WTC11 (cell line): ENCODE measurements around the gene CAMK2D. TPM values are rescaled to one million over a fixed set of nuclear protein-coding genes. Genes with fewer than 3 reads are reported as not detected.

Experiments used
- ATAC-seq: fragments of 200-7000 bp; cut with Tn5 transposase; 2 replicates; pipeline ENCODE4 v1.10.0; 2021; ENCODE audit warnings: mild to moderate bottlenecking, moderate library complexity
- CTCF ChIA-PET: fragments of 300-600 bp; sonication (Branson Sonifier 250); formaldehyde crosslinking; loops from one replicate; lab custom pipeline; 2021; ENCODE audit warnings: antibody characterized with exemption; lab: Charles Lee
- POLR2A ChIA-PET: fragments of 350-600 bp; sonication (Branson Sonifier 250); formaldehyde crosslinking; loops from one replicate; lab custom pipeline; 2021; ENCODE audit warnings: antibody characterized with exemption; lab: Charles Lee
- DNase-seq: peaks from one replicate; pipeline ENCODE4 v3.0.0; 2021; ENCODE audit warnings: low spot score
- H3K27ac Mint-ChIP-seq: 2 replicates; pipeline ENCODE4 v1.8.0; 2021; ENCODE audit warnings: mixed read lengths
- H3K27me3 Mint-ChIP-seq: 2 replicates; pipeline ENCODE4 v1.8.0; 2021; ENCODE audit warnings: low read depth, mild to moderate bottlenecking, moderate library complexity, mixed read lengths
- H3K36me3 Mint-ChIP-seq: 2 replicates; pipeline ENCODE4 v1.8.0; 2021; ENCODE audit warnings: mixed read lengths
- H3K4me1 Mint-ChIP-seq: 2 replicates; pipeline ENCODE4 v1.8.0; 2022; ENCODE audit warnings: mixed read lengths
- H3K4me3 Mint-ChIP-seq: 2 replicates; pipeline ENCODE4 v1.8.0; 2021; ENCODE audit warnings: mild to moderate bottlenecking, moderate library complexity, mixed read lengths
- H3K9me3 Mint-ChIP-seq: 2 replicates; pipeline ENCODE4 v1.8.0; 2021; ENCODE audit warnings: mixed read lengths
- ATF1 ChIP-seq: sonication (generic); formaldehyde crosslinking; IDR thresholded peaks from 2 replicates; pipeline ENCODE4 v1.8.1; 2023; ENCODE audit warnings: mild to moderate bottlenecking, moderate library complexity, missing genetic modification reagents
- ESRRA ChIP-seq: sonication (generic); formaldehyde crosslinking; IDR thresholded peaks from 2 replicates; pipeline ENCODE4 v1.8.1; 2022; ENCODE audit warnings: mild to moderate bottlenecking, missing genetic modification reagents, borderline replicate concordance
- NFATC4 ChIP-seq: fragments of 250-450 bp; sonication (Bioruptor Pico); IDR thresholded peaks from 2 replicates; pipeline ENCODE4 v1.9.0; 2021; ENCODE audit warnings: mild to moderate bottlenecking
- ZNF121 ChIP-seq: sonication (generic); formaldehyde crosslinking; IDR thresholded peaks from 2 replicates; pipeline ENCODE4 v1.8.0; 2023; ENCODE audit warnings: missing genetic modification reagents
- ZNF219 ChIP-seq: sonication (generic); formaldehyde crosslinking; IDR thresholded peaks from 2 replicates; pipeline ENCODE4 v1.8.0; 2023; ENCODE audit warnings: missing genetic modification reagents, mild to moderate bottlenecking, borderline replicate concordance
- ZNF232 ChIP-seq: sonication (generic); formaldehyde crosslinking; IDR thresholded peaks from 2 replicates; pipeline ENCODE4 v1.8.0; 2022; ENCODE audit warnings: mild to moderate bottlenecking, missing genetic modification reagents
- ZNF263 ChIP-seq: sonication (generic); formaldehyde crosslinking; IDR thresholded peaks from 2 replicates; pipeline ENCODE4 v1.8.1; 2022; ENCODE audit warnings: low read depth, mild to moderate bottlenecking, moderate library complexity, missing genetic modification reagents
- total RNA-seq: library from RNA; stranded (reverse); gene quantifications from 3 replicates; pipeline ENCODE4 v1.2.3, GENCODE V29; 2021
- TF ChIP-seq, protein P1 (sequence below): sonication (generic); formaldehyde crosslinking; IDR thresholded peaks from 2 replicates; pipeline ENCODE4 v1.8.1; 2022; ENCODE audit warnings: low read depth, missing genetic modification reagents, borderline replicate concordance
- TF ChIP-seq, protein P2 (sequence below): sonication (generic); formaldehyde crosslinking; IDR thresholded peaks from 2 replicates; pipeline ENCODE4 v1.8.0; 2022; ENCODE audit warnings: mild to moderate bottlenecking, missing genetic modification reagents
- TF ChIP-seq, protein P3 (sequence below): sonication (generic); formaldehyde crosslinking; conservative IDR thresholded peaks from 2 replicates; pipeline ENCODE4 v1.8.1; 2023; ENCODE audit warnings: mild to moderate bottlenecking, low read depth, missing genetic modification reagents, moderate library complexity
- TF ChIP-seq, protein P4 (sequence below): sonication (generic); formaldehyde crosslinking; IDR thresholded peaks from 2 replicates; pipeline ENCODE4 v1.8.1; 2022; ENCODE audit warnings: low read depth, mild to moderate bottlenecking, moderate library complexity, missing genetic modification reagents, borderline replicate concordance
- TF ChIP-seq, protein P5 (sequence below): sonication (generic); formaldehyde crosslinking; IDR thresholded peaks from 2 replicates; pipeline ENCODE4 v1.8.0; 2023; ENCODE audit warnings: missing genetic modification reagents, mild to moderate bottlenecking, borderline replicate concordance
- TF ChIP-seq, protein P6 (sequence below): fragments of 250-450 bp; sonication (Bioruptor Pico); IDR thresholded peaks from 2 replicates; pipeline ENCODE4 v1.8.0; 2021; ENCODE audit warnings: mild to moderate bottlenecking
- TF ChIP-seq, protein P7 (sequence below): fragments of 250-450 bp; sonication (Bioruptor Pico); IDR thresholded peaks from 2 replicates; pipeline ENCODE4 v1.9.0; 2021; ENCODE audit warnings: mild to moderate bottlenecking, borderline replicate concordance

CAMK2D gene
- total RNA-seq, 1 experiment from 2014 or later, result 16.5 TPM

DNA sequence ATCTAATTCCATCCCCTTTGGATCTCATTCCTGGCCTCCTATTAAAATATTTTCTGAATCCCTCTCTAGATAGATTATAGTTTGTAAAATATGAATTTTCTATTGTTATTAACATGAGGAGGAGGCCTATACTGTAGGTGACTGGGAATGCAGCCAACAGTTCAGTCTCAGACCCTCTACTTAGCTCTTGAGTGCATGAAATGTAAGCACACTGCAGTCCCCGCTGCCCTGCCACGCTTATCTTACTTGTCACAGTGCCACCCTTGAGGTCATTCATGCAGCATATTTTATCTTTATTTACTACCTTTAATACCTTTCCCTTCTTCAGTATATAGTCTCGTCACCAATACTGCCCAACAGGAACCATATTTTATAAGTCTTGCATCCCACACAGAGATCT, 151.0 kb downstream of the CAMK2D start:
- Mint-ChIP-seq H3K27ac (no peak overlapping the region), H3K9me3 (peaks cover 3% of the 10 kb centered on the region; the same call in 1 of the 2 replicates)
- POLR2A ChIA-PET, result no interaction called here

DNA sequence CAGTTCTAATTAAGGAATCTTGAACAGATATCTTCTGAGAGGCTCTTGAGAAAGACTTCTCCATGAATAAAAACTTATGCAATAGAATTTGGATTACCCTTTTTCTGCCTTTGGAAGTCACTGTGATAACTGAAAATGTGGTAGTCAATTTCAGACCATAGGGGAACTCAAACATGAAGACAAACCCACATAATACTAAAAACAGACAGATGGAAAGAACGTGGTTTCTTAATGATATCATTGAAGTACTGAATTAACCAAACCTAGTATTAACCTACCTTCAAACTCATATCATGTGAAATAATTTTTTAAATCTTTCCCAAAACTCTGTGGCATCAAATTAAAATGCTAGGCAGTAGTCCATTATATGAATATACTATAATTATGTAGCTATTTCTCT, 153.5 kb downstream of the CAMK2D start:
- Mint-ChIP-seq H3K9me3 (peaks cover 11% of the 10 kb centered on the region; the same call in 1 of the 2 replicates), H3K36me3 (0 out of 2 replicates have a peak, but pooled peaks cover 6% of the 10 kb centered on the region), H3K27ac (no peak overlapping the region), H3K27me3 (no peaks in the 10 kb centered on the region), H3K4me1 (peaks cover 13% of the 10 kb centered on the region; the same call in 1 of the 2 replicates), H3K4me3 (no peak overlapping the region)
- DNase-seq, result no peak
- no peak for ATAC-seq
- POLR2A ChIA-PET, result no interaction called here
- CTCF ChIA-PET, result no interaction called here
- TF ChIP-seq, protein P1, sequence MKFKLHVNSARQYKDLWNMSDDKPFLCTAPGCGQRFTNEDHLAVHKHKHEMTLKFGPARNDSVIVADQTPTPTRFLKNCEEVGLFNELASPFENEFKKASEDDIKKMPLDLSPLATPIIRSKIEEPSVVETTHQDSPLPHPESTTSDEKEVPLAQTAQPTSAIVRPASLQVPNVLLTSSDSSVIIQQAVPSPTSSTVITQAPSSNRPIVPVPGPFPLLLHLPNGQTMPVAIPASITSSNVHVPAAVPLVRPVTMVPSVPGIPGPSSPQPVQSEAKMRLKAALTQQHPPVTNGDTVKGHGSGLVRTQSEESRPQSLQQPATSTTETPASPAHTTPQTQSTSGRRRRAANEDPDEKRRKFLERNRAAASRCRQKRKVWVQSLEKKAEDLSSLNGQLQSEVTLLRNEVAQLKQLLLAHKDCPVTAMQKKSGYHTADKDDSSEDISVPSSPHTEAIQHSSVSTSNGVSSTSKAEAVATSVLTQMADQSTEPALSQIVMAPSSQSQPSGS (CRISPR knock-in tag), result no peak
- TF ChIP-seq ZNF263 (CRISPR knock-in tag), result no peak
- TF ChIP-seq, protein P2, sequence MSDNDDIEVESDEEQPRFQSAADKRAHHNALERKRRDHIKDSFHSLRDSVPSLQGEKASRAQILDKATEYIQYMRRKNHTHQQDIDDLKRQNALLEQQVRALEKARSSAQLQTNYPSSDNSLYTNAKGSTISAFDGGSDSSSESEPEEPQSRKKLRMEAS (CRISPR knock-in tag), result no peak
- TF ChIP-seq, protein P3, sequence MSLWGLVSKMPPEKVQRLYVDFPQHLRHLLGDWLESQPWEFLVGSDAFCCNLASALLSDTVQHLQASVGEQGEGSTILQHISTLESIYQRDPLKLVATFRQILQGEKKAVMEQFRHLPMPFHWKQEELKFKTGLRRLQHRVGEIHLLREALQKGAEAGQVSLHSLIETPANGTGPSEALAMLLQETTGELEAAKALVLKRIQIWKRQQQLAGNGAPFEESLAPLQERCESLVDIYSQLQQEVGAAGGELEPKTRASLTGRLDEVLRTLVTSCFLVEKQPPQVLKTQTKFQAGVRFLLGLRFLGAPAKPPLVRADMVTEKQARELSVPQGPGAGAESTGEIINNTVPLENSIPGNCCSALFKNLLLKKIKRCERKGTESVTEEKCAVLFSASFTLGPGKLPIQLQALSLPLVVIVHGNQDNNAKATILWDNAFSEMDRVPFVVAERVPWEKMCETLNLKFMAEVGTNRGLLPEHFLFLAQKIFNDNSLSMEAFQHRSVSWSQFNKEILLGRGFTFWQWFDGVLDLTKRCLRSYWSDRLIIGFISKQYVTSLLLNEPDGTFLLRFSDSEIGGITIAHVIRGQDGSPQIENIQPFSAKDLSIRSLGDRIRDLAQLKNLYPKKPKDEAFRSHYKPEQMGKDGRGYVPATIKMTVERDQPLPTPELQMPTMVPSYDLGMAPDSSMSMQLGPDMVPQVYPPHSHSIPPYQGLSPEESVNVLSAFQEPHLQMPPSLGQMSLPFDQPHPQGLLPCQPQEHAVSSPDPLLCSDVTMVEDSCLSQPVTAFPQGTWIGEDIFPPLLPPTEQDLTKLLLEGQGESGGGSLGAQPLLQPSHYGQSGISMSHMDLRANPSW (CRISPR knock-in tag), result no peak
- TF ChIP-seq, protein P4, sequence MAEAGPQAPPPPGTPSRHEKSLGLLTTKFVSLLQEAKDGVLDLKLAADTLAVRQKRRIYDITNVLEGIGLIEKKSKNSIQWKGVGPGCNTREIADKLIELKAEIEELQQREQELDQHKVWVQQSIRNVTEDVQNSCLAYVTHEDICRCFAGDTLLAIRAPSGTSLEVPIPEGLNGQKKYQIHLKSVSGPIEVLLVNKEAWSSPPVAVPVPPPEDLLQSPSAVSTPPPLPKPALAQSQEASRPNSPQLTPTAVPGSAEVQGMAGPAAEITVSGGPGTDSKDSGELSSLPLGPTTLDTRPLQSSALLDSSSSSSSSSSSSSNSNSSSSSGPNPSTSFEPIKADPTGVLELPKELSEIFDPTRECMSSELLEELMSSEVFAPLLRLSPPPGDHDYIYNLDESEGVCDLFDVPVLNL (CRISPR knock-in tag), result no peak

More for the DNA sequence above, 151.0 kb downstream of the CAMK2D start:
- TF ChIP-seq, protein P5, sequence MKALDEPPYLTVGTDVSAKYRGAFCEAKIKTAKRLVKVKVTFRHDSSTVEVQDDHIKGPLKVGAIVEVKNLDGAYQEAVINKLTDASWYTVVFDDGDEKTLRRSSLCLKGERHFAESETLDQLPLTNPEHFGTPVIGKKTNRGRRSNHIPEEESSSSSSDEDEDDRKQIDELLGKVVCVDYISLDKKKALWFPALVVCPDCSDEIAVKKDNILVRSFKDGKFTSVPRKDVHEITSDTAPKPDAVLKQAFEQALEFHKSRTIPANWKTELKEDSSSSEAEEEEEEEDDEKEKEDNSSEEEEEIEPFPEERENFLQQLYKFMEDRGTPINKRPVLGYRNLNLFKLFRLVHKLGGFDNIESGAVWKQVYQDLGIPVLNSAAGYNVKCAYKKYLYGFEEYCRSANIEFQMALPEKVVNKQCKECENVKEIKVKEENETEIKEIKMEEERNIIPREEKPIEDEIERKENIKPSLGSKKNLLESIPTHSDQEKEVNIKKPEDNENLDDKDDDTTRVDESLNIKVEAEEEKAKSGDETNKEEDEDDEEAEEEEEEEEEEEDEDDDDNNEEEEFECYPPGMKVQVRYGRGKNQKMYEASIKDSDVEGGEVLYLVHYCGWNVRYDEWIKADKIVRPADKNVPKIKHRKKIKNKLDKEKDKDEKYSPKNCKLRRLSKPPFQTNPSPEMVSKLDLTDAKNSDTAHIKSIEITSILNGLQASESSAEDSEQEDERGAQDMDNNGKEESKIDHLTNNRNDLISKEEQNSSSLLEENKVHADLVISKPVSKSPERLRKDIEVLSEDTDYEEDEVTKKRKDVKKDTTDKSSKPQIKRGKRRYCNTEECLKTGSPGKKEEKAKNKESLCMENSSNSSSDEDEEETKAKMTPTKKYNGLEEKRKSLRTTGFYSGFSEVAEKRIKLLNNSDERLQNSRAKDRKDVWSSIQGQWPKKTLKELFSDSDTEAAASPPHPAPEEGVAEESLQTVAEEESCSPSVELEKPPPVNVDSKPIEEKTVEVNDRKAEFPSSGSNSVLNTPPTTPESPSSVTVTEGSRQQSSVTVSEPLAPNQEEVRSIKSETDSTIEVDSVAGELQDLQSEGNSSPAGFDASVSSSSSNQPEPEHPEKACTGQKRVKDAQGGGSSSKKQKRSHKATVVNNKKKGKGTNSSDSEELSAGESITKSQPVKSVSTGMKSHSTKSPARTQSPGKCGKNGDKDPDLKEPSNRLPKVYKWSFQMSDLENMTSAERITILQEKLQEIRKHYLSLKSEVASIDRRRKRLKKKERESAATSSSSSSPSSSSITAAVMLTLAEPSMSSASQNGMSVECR (CRISPR knock-in tag), result no peak
- no peak for TF ChIP-seq ZNF232 (CRISPR knock-in tag)
- TF ChIP-seq ESRRA (CRISPR knock-in tag), result no peak
- no peak for TF ChIP-seq ZNF121 (CRISPR knock-in tag)
- no peak for TF ChIP-seq NFATC4 (CRISPR knock-in tag)
- TF ChIP-seq, protein P6, sequence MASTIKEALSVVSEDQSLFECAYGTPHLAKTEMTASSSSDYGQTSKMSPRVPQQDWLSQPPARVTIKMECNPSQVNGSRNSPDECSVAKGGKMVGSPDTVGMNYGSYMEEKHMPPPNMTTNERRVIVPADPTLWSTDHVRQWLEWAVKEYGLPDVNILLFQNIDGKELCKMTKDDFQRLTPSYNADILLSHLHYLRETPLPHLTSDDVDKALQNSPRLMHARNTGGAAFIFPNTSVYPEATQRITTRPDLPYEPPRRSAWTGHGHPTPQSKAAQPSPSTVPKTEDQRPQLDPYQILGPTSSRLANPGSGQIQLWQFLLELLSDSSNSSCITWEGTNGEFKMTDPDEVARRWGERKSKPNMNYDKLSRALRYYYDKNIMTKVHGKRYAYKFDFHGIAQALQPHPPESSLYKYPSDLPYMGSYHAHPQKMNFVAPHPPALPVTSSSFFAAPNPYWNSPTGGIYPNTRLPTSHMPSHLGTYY (CRISPR knock-in tag), result no peak
- TF ChIP-seq, protein P7, sequence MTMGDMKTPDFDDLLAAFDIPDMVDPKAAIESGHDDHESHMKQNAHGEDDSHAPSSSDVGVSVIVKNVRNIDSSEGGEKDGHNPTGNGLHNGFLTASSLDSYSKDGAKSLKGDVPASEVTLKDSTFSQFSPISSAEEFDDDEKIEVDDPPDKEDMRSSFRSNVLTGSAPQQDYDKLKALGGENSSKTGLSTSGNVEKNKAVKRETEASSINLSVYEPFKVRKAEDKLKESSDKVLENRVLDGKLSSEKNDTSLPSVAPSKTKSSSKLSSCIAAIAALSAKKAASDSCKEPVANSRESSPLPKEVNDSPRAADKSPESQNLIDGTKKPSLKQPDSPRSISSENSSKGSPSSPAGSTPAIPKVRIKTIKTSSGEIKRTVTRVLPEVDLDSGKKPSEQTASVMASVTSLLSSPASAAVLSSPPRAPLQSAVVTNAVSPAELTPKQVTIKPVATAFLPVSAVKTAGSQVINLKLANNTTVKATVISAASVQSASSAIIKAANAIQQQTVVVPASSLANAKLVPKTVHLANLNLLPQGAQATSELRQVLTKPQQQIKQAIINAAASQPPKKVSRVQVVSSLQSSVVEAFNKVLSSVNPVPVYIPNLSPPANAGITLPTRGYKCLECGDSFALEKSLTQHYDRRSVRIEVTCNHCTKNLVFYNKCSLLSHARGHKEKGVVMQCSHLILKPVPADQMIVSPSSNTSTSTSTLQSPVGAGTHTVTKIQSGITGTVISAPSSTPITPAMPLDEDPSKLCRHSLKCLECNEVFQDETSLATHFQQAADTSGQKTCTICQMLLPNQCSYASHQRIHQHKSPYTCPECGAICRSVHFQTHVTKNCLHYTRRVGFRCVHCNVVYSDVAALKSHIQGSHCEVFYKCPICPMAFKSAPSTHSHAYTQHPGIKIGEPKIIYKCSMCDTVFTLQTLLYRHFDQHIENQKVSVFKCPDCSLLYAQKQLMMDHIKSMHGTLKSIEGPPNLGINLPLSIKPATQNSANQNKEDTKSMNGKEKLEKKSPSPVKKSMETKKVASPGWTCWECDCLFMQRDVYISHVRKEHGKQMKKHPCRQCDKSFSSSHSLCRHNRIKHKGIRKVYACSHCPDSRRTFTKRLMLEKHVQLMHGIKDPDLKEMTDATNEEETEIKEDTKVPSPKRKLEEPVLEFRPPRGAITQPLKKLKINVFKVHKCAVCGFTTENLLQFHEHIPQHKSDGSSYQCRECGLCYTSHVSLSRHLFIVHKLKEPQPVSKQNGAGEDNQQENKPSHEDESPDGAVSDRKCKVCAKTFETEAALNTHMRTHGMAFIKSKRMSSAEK (CRISPR knock-in tag), result no peak
- no peak for TF ChIP-seq ZNF219 (CRISPR knock-in tag)
- no peak for TF ChIP-seq ATF1 (CRISPR knock-in tag)
- H3K4me1 Mint-ChIP-seq, result peaks cover 13% of the 10 kb centered on the region; the same call in 1 of the 2 replicates
- no peaks in the 10 kb centered on the region for H3K27me3 Mint-ChIP-seq
- CTCF ChIA-PET, result no interaction called here
- H3K4me3 Mint-ChIP-seq, result no peak overlapping the region
- no peaks in the 10 kb centered on the region for H3K36me3 Mint-ChIP-seq
- DNase-seq (no peak), ATAC-seq (no peak)
